ENCODE data around the gene ZDHHC11.
"Not testable (repeated sequence)": the region's sequence is repeated elsewhere in the genome, so short reads cannot be mapped to it uniquely, and the experiment has no call there.

GRCh38 chr5:771841-772546, 78.8 kb downstream of the ZDHHC11 start:
- TF ChIP-seq EZH2phosphoT487 (IDR thresholded peaks at IDR 0.05; ENCODE audit: borderline replicate concordance, low read depth, low read length); CTCF (conservative IDR thresholded peaks at IDR 0.05; ENCODE audit: low read length): not testable (repeated sequence)
